Caco-2 (cell line): Measurements from ENCODE around the gene FHOD3. TPM values are rescaled to one million over a fixed set of nuclear protein-coding genes. Genes with fewer than 3 reads are reported as not detected.

Experiments used
- BruUV-seq: library from RNA; stranded (reverse); fragments of 400-500 nt; replicated peaks from 2 replicates; lab custom pipeline; 2021; lab: Mats Ljungman, UMichigan
- CTCF ChIA-PET: fragments of 300-600 bp; sonication (Branson Sonifier 250); formaldehyde crosslinking; loops from one replicate; lab custom pipeline; 2022; ENCODE audit warnings: antibody characterized with exemption; lab: Charles Lee
- POLR2A ChIA-PET: fragments of 300-600 bp; sonication (Branson Sonifier 250); formaldehyde crosslinking; loops from one replicate; lab custom pipeline; 2022; ENCODE audit warnings: antibody characterized with exemption; lab: Charles Lee
- DNase-seq, 2 experiments: peaks; one replicate each; pipeline versions ENCODE4 v3.0.0 to v3.0.0-alpha.2; 2020 to 2022
- H3K27me3 ChIP-seq: replicated peaks from 2 replicates; pipeline ENCODE4 v1.6.0; 2011; ENCODE audit warnings: low read length; ENCODE audit not compliant: control insufficient read depth, insufficient read depth
- H3K36me3 ChIP-seq: 2 replicates; pipeline ENCODE4 v1.5.1; 2011; ENCODE audit warnings: low read length; ENCODE audit not compliant: control insufficient read depth, insufficient read depth
- H3K4me1 ChIP-seq: fragments of 250-450 bp; sonication (Bioruptor Pico); 2 replicates; pipeline ENCODE4 v1.5.1; 2020; ENCODE audit warnings: mild to moderate bottlenecking
- H3K4me3 ChIP-seq: 2 replicates; pipeline ENCODE4 v1.5.1; 2011; ENCODE audit warnings: low read depth, mild to moderate bottlenecking, control low read depth, low read length
- H3K9me3 ChIP-seq: fragments of 250-450 bp; sonication (Bioruptor Pico); 2 replicates; pipeline ENCODE4 v1.5.1; 2020; ENCODE audit warnings: mild to moderate bottlenecking, moderate library complexity
- H3K27ac Mint-ChIP-seq: one replicate; pipeline ENCODE4 v1.8.0; 2022; ENCODE audit warnings: mixed read lengths; ENCODE audit not compliant: unreplicated experiment
- H3K27me3 Mint-ChIP-seq: one replicate; pipeline ENCODE4 v1.8.0; 2022; ENCODE audit warnings: mixed read lengths; ENCODE audit not compliant: insufficient read depth, unreplicated experiment
- H3K36me3 Mint-ChIP-seq: one replicate; pipeline ENCODE4 v1.8.0; 2022; ENCODE audit warnings: mild to moderate bottlenecking, mixed read lengths; ENCODE audit not compliant: insufficient read depth, unreplicated experiment
- H3K4me1 Mint-ChIP-seq: one replicate; pipeline ENCODE4 v1.8.0; 2022; ENCODE audit warnings: low read depth, mixed read lengths; ENCODE audit not compliant: unreplicated experiment
- H3K4me3 Mint-ChIP-seq: one replicate; pipeline ENCODE4 v1.8.0; 2022; ENCODE audit warnings: mild to moderate bottlenecking, moderate library complexity, mixed read lengths; ENCODE audit not compliant: unreplicated experiment
- H3K9me3 Mint-ChIP-seq: one replicate; pipeline ENCODE4 v1.8.0; 2022; ENCODE audit warnings: mixed read lengths; ENCODE audit not compliant: unreplicated experiment
- CTCF ChIP-seq, 2 experiments: fragments of 200-600 bp in 1 of 2; IDR thresholded peaks; 1 replicate in 1 of 2; 2 replicates in 1 of 2; pipeline versions ENCODE4 v1.5.1 to v1.8.0; 2011 to 2022; ENCODE audit warnings: antibody characterized with exemption in 1 of 2, control low read depth in 1 of 2, inconsistent platforms in 1 of 2, low read depth in 1 of 2, low read length in 1 of 2, mild to moderate bottlenecking in 1 of 2, moderate library complexity in 1 of 2; ENCODE audit not compliant: insufficient read depth in 1 of 2, severe bottlenecking in 1 of 2, unreplicated experiment in 1 of 2
- intact Hi-C: fragments of 100-400 bp; cut with micrococcal nuclease; formaldehyde crosslinking; loops from one replicate; pipeline ENCODE4 v1.10.0; 2022; ENCODE audit not compliant: unreplicated experiment
- total RNA-seq: library from RNA; stranded (reverse); gene quantifications from 2 replicates; pipeline ENCODE4 v1.2.3, GENCODE V29; 2022

Gene FHOD3
- total RNA-seq, 1 experiment from 2014 or later: not detected

DNA sequence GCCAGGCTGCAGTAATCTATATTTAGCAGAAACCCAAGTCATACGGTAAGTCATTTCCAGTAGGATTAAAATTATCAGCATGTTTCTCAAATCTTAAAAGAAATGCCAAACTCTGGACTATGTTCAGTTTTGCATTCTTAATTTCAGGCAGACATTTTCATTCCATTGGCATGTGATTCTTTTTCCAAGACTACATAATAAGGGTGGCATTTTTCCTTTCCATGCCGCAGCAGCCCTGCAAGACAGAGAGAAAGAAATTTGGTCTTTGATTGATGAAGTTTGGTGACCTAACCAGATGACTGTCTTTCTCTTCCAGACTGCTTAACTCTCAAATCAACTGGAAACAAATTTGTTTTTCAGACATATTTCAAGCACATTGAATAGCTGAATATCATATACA lies 118.1 kb downstream of the FHOD3 start:
- H3K27me3 ChIP-seq: no peaks in the 10 kb centered on the region
- H3K9me3 ChIP-seq: no peaks in the 10 kb centered on the region
- intact Hi-C loops: no loop called here
- no peak for TF ChIP-seq CTCF (IDR thresholded peaks at IDR 0.05; ENCODE audit: insufficient read depth in 1 of 2, low read depth in 1 of 2, low read length in 1 of 2, severe bottlenecking in 1 of 2, unreplicated experiment in 1 of 2)
- CTCF ChIA-PET: no interaction called here
- Mint-ChIP-seq H3K4me3 (no peak overlapping the region), H3K27me3 (peaks cover 6% of the 10 kb centered on the region), H3K4me1 (no peaks in the 10 kb centered on the region), H3K36me3 (no peaks in the 10 kb centered on the region), H3K27ac (no peak overlapping the region), H3K9me3 (no peaks in the 10 kb centered on the region)
- H3K4me1 ChIP-seq: no peaks in the 10 kb centered on the region
- no peaks in the 10 kb centered on the region for H3K36me3 ChIP-seq
- POLR2A ChIA-PET: no interaction called here
- DNase-seq: no peak
- H3K4me3 ChIP-seq: no peak overlapping the region
- no TSS peak for BruUV-seq

DNA sequence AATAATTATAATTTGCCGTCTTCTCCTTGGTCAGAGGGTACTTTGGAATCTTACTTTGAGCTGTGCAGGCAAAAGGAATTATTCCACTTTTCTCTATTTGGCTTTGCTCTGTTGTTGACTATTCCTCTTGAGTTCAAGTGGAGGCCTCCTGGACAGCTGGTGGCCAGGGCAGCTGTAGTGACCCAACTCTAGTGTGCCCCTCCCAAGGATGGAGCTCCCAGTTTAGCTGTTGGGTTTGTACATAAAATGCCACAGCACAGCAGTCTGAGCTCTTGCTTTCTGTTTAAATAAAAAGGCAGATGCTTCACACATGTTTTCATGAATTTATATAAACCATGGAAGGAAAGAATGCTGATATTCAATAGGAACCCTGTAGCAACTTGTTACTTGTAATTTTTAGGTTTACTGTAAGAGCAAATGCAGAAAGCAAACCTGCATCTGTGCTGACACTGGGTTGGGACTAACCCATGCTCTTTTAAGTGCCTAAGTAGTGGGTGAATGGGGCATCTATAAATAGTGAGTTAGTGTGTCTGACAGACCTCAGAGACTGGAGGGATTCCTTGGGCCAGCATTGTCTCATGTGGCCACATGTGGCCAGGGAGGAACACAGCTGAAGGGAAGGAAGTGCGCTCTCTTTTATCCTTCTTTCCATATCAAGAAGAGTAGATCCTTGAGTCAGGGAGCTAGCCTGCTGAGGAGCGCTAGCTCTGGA lies 121.8 kb downstream of the FHOD3 start:
- Mint-ChIP-seq H3K36me3 (no peaks in the 10 kb centered on the region), H3K4me1 (no peaks in the 10 kb centered on the region), H3K27me3 (peaks cover 6% of the 10 kb centered on the region), H3K27ac (no peak overlapping the region), H3K9me3 (no peaks in the 10 kb centered on the region), H3K4me3 (no peak overlapping the region)
- H3K9me3 ChIP-seq: no peaks in the 10 kb centered on the region
- CTCF ChIA-PET: no interaction called here
- POLR2A ChIA-PET: no interaction called here
- no peaks in the 10 kb centered on the region for H3K27me3 ChIP-seq
- BruUV-seq: no TSS peak
- H3K36me3 ChIP-seq: no peaks in the 10 kb centered on the region
- H3K4me3 ChIP-seq: no peak overlapping the region
- intact Hi-C loops: no loop called here
- DNase-seq: no peak
- no peak for TF ChIP-seq CTCF (IDR thresholded peaks at IDR 0.05; ENCODE audit: insufficient read depth in 1 of 2, low read depth in 1 of 2, low read length in 1 of 2, severe bottlenecking in 1 of 2, unreplicated experiment in 1 of 2)
- no peaks in the 10 kb centered on the region for H3K4me1 ChIP-seq

- Mint-ChIP-seq H3K4me3 (no peak overlapping the region), H3K9me3 (no peaks in the 10 kb centered on the region), H3K4me1 (no peaks in the 10 kb centered on the region), H3K27ac (no peak overlapping the region), H3K27me3 (peaks cover 6% of the 10 kb centered on the region), H3K36me3 (no peaks in the 10 kb centered on the region)
- Histone ChIP-seq H3K27me3 (no peaks in the 10 kb centered on the region), H3K4me1 (no peaks in the 10 kb centered on the region), H3K36me3 (no peaks in the 10 kb centered on the region), H3K9me3 (no peaks in the 10 kb centered on the region), H3K4me3 (no peak overlapping the region)
- intact Hi-C loops: no loop called here
- no peak for DNase-seq
- TF ChIP-seq CTCF (IDR thresholded peaks at IDR 0.05; ENCODE audit: insufficient read depth in 1 of 2, low read depth in 1 of 2, low read length in 1 of 2, severe bottlenecking in 1 of 2, unreplicated experiment in 1 of 2): no peak
- ChIA-PET POLR2A (no interaction called here), CTCF (no interaction called here)
- no TSS peak for BruUV-seq
Observed at GRCh38 chr18:36419900-36420531, 122.5 kb downstream of the FHOD3 start.
